ENCODE results near the gene PEX3. TPM values are rescaled to one million over a fixed set of nuclear protein-coding genes. Genes with fewer than 3 reads are reported as not detected.
"Not testable (repeated sequence)": the region's sequence is repeated elsewhere in the genome, so short reads cannot be mapped to it uniquely, and the experiment has no call there.

PEX3 gene
- total and polyA plus RNA-seq, 10 of the 15 experiments (the other 5 are each of a cell fraction or from before 2014, with no cell fraction given): 18.6 to 70.7 (median 38.6) TPM

DNA sequence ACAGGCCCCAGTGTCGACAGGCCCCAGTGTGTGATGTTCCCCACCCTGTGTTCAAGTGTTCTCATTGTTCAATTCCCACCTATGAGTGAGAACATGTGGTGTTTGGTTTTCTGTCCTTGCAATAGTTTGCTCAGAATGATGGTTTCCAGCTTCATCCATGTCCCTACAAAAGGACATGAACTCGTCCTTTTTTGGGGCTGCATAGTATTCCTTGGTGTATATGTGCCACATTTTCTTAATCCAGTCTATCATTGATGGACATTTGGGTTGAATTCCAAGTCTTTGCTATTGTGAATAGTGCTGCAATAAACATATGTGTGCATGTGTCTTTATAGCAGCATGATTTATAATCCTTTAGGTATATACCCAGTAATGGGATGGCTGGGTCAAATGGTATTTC is 18.2 kb downstream of the PEX3 start:
- H3K27ac ChIP-seq (ENCODE audit: control insufficient read depth, insufficient read depth); H3K9ac ChIP-seq (ENCODE audit: control insufficient read depth, insufficient read depth, low read length); FAIRE-seq; DNase-seq (ENCODE audit: low read depth, low spot score); H2AFZ ChIP-seq (ENCODE audit: control insufficient read depth, low read depth, low read length); H3K4me3 ChIP-seq; H3K36me3 ChIP-seq (ENCODE audit: control insufficient read depth in 2 of 2, insufficient read depth in 2 of 2, low read length in 1 of 2); in situ Hi-C loops (cut with MboI); H3K79me2 ChIP-seq (ENCODE audit: control insufficient read depth, insufficient read depth, low read length); BruUV-seq (replicated peaks); H3K9me3 ChIP-seq (replicated peaks; ENCODE audit: control insufficient read depth, insufficient read depth, low read length); H4K20me1 ChIP-seq (ENCODE audit: control insufficient read depth, insufficient read depth); RAD21 ChIA-PET (ENCODE audit: unreplicated experiment); intact Hi-C loops (cut with micrococcal nuclease; ENCODE audit: unreplicated experiment); H3K4me2 ChIP-seq (ENCODE audit: control insufficient read depth, insufficient read depth); H3K4me1 ChIP-seq (ENCODE audit: control insufficient read depth, insufficient read depth, low read length); H3K27me3 ChIP-seq (replicated peaks in 1 of 2; ENCODE audit: control insufficient read depth in 2 of 2, insufficient read depth in 2 of 2, low read length in 1 of 2); POLR2A ChIA-PET; CTCF ChIA-PET; ATAC-seq: not testable (repeated sequence)
- SMC1A ChIA-PET (ENCODE audit: uncharacterized antibody, unreplicated experiment): interaction anchor here (0.7 kb wide), 1 partner anchor 17 kb away, joined by 3 read pairs; no protein-coding TSS in a partner anchor
- WGBS (ENCODE audit: insufficient coverage, insufficient replicate concordance, low lambda C conversion rate, missing lambda C conversion rate): 93% methylated on average over 2 of the region's 2 CpGs

- in situ Hi-C loops (cut with MboI) (no loop called here), intact Hi-C loops (cut with micrococcal nuclease; ENCODE audit: unreplicated experiment) (no loop called here)
- Histone ChIP-seq H3K4me2 (ENCODE audit: control insufficient read depth, insufficient read depth) (no peak overlapping the region), H4K20me1 (ENCODE audit: control insufficient read depth, insufficient read depth) (no peaks in the 10 kb centered on the region), H3K36me3 (ENCODE audit: control insufficient read depth in 2 of 2, insufficient read depth in 2 of 2, low read length in 1 of 2) (peaks cover 0 to 7% of the 10 kb centered on the region in 2 experiments; a peak in 3 of 4 replicates), H3K79me2 (ENCODE audit: control insufficient read depth, insufficient read depth, low read length) (no peaks in the 10 kb centered on the region), H3K27me3 (replicated peaks in 1 of 2; ENCODE audit: control insufficient read depth in 2 of 2, insufficient read depth in 2 of 2, low read length in 1 of 2) (no peaks in the 10 kb centered on the region), H2AFZ (ENCODE audit: control insufficient read depth, low read depth, low read length) (no peak overlapping the region), H3K27ac (ENCODE audit: control insufficient read depth, insufficient read depth) (no peak overlapping the region), H3K9ac (ENCODE audit: control insufficient read depth, insufficient read depth, low read length) (no peak overlapping the region), H3K9me3 (replicated peaks; ENCODE audit: control insufficient read depth, insufficient read depth, low read length) (no peaks in the 10 kb centered on the region), H3K4me1 (ENCODE audit: control insufficient read depth, insufficient read depth, low read length) (no peaks in the 10 kb centered on the region), H3K4me3 (no peak overlapping the region)
- POLR2A ChIA-PET: no interaction called here
- CTCF ChIA-PET: no interaction called here
- 91% methylated on average over 1 of the region's 1 CpG for WGBS (ENCODE audit: insufficient coverage, insufficient replicate concordance, low lambda C conversion rate, missing lambda C conversion rate)
- ATAC-seq (no peak), DNase-seq (ENCODE audit: low read depth, low spot score) (no peak), FAIRE-seq (no peak)
- SMC1A ChIA-PET (ENCODE audit: uncharacterized antibody, unreplicated experiment): no interaction called here
- no TSS peak for BruUV-seq (replicated peaks)
- RAD21 ChIA-PET (ENCODE audit: unreplicated experiment): no interaction called here
- no peak for TF ChIP-seq YY1 (IDR thresholded peaks at IDR 0.05; ENCODE audit: low read depth, low read length)
- TF ChIP-seq JUNB (IDR thresholded peaks at IDR 0.05): no peak
- TF ChIP-seq SMC3 (IDR thresholded peaks at IDR 0.05; ENCODE audit: borderline replicate concordance, low read length): no peak
- no peak for TF ChIP-seq ZBTB33 (IDR thresholded peaks at IDR 0.05)
- no peak for TF ChIP-seq ZNF217 (IDR thresholded peaks at IDR 0.05)
- no peak for TF ChIP-seq STAT3 (IDR thresholded peaks at IDR 0.05; ENCODE audit: low read depth, low read length)
- TF ChIP-seq NR2C2 (IDR thresholded peaks at IDR 0.05; ENCODE audit: borderline replicate concordance, control insufficient read depth, insufficient read length, low read depth): no peak
- no peak for TF ChIP-seq FOXM1 (IDR thresholded peaks at IDR 0.05; ENCODE audit: low read depth, low read length)
- TF ChIP-seq KDM1A (IDR thresholded peaks at IDR 0.05; ENCODE audit: borderline replicate concordance): no peak
- no peak for TF ChIP-seq YBX1 (IDR thresholded peaks at IDR 0.05)
- TF ChIP-seq, protein P1, sequence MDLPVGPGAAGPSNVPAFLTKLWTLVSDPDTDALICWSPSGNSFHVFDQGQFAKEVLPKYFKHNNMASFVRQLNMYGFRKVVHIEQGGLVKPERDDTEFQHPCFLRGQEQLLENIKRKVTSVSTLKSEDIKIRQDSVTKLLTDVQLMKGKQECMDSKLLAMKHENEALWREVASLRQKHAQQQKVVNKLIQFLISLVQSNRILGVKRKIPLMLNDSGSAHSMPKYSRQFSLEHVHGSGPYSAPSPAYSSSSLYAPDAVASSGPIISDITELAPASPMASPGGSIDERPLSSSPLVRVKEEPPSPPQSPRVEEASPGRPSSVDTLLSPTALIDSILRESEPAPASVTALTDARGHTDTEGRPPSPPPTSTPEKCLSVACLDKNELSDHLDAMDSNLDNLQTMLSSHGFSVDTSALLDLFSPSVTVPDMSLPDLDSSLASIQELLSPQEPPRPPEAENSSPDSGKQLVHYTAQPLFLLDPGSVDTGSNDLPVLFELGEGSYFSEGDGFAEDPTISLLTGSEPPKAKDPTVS (IDR thresholded peaks at IDR 0.05; ENCODE audit: low read depth, low read length): no peak
- TF ChIP-seq RAD21 (IDR thresholded peaks at IDR 0.05; ENCODE audit: insufficient read depth, low read depth, low read length): no peak
- TF ChIP-seq ASH2L (IDR thresholded peaks at IDR 0.05; ENCODE audit: borderline replicate concordance, low read depth): no peak
- TF ChIP-seq NFIC (IDR thresholded peaks at IDR 0.05; ENCODE audit: low read depth, low read length): no peak
- TF ChIP-seq, protein P2, sequence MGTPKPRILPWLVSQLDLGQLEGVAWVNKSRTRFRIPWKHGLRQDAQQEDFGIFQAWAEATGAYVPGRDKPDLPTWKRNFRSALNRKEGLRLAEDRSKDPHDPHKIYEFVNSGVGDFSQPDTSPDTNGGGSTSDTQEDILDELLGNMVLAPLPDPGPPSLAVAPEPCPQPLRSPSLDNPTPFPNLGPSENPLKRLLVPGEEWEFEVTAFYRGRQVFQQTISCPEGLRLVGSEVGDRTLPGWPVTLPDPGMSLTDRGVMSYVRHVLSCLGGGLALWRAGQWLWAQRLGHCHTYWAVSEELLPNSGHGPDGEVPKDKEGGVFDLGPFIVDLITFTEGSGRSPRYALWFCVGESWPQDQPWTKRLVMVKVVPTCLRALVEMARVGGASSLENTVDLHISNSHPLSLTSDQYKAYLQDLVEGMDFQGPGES (IDR thresholded peaks at IDR 0.05): no peak
- TF ChIP-seq CBX3 (IDR thresholded peaks at IDR 0.05; ENCODE audit: borderline replicate concordance, low read depth): no peak
Observed at GRCh38 chr6:143471822-143472221, 21.2 kb downstream of the PEX3 start.
